ENCODE measurements around the gene GPR61. TPM values are rescaled to one million over a fixed set of nuclear protein-coding genes. Genes with fewer than 3 reads are reported as not detected.

The GPR61 gene
- total and polyA plus RNA-seq, 9 of the 15 experiments (the other 6 are each of a cell fraction or from before 2014, with no cell fraction given): 0.04 to 1.1 (median 0.25) TPM; not detected in 4

DNA sequence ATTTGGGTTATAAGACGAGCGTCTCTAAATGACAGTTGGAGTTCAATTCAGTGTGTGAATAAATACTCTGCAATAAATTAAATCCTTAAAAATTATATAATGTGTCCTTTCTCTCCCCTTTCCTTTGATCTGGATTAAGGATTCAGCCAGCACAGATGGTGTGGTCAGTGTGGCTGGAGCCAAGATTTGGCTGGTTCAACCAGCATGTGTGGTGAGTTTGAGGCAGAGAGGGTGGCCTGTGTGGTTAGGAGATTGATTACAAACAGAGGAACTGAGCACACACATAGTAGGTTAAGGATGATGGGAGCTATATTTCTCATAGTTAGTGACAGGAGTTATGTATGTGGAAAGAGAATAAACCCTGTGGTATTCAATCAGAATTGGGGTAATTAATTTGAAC is 16.0 kb upstream of the GPR61 start:
- Histone ChIP-seq H3K27ac (ENCODE audit: extremely low read depth, low read depth, low read length) (no peak overlapping the region), H3K4me3 (no peak overlapping the region), H3K9me1 (ENCODE audit: control insufficient read depth, insufficient read depth, low read length) (no peaks in the 10 kb centered on the region), H3K79me2 (ENCODE audit: control insufficient read depth, insufficient read depth, low read length) (no peaks in the 10 kb centered on the region), H3K4me2 (ENCODE audit: insufficient read depth, low read length) (no peak overlapping the region), H4K20me1 (replicated peaks; ENCODE audit: control insufficient read depth, insufficient read depth, low read length) (no peaks in the 10 kb centered on the region), H2AFZ (ENCODE audit: low read depth, low read length) (no peak overlapping the region), H3K4me1 (replicated peaks in 1 of 2; ENCODE audit: control insufficient read depth in 2 of 2, insufficient read depth in 2 of 2, low read length in 2 of 2) (no peaks in the 10 kb centered on the region; a peak in 1 of 5 replicates), H3K27me3 (ENCODE audit: control insufficient read depth in 2 of 2, insufficient read depth in 2 of 2, low read length in 2 of 2) (peaks cover 44 to 54% of the 10 kb centered on the region in 2 experiments), H3K36me3 (ENCODE audit: control insufficient read depth, insufficient read depth, low read length) (no peaks in the 10 kb centered on the region), H3K9ac (ENCODE audit: insufficient read depth in 1 of 2, low read depth in 2 of 2, low read length in 2 of 2) (no peak overlapping the region), H3K9me3 (replicated peaks; ENCODE audit: control insufficient read depth, insufficient read depth, low read depth, low read length) (no peaks in the 10 kb centered on the region)
- in situ Hi-C loops (cut with MboI): no loop called here
- DNase-seq (ENCODE audit: extremely low read depth in 1 of 4, low spot score in 3 of 4) (no peak), FAIRE-seq (no peak), ATAC-seq (no peak)
- CTCF ChIA-PET (ENCODE audit: low intra/inter-chr PET ratio): no interaction called here
- TF ChIP-seq CCAR2 (IDR thresholded peaks at IDR 0.05; ENCODE audit: low read depth, low read length) (no peak), CBFA2T3 (IDR thresholded peaks at IDR 0.05) (no peak), CBX8 (IDR thresholded peaks at IDR 0.05; ENCODE audit: borderline replicate concordance, extremely low read depth, low read depth, low read length, poor library complexity, severe bottlenecking) (no peak), ZKSCAN1 (IDR thresholded peaks at IDR 0.05; ENCODE audit: low read depth, low read length) (0 out of 2 replicates have a peak, but pooled peaks have one; percentile 28), MEIS2 (IDR thresholded peaks at IDR 0.05; ENCODE audit: partially characterized antibody) (no peak), PHF20 (IDR thresholded peaks at IDR 0.05; ENCODE audit: partially characterized antibody) (no peak), OTX1 (CRISPR knock-in tag; IDR thresholded peaks at IDR 0.05) (no peak), GABPB1 (CRISPR knock-in tag; IDR thresholded peaks at IDR 0.05) (no peak), ARID1B (IDR thresholded peaks at IDR 0.05) (no peak), CBX1 (IDR thresholded peaks at IDR 0.05; ENCODE audit: low read depth) (no peak), HNRNPH1 (optimal IDR thresholded peaks at IDR 0.05; ENCODE audit: low read depth, low read length) (no peak), SIN3A (IDR thresholded peaks at IDR 0.05; ENCODE audit: borderline replicate concordance in 2 of 2, control insufficient read depth in 1 of 2, low read depth in 2 of 2, low read length in 2 of 2) (no peak), ZFP30 (CRISPR knock-in tag; IDR thresholded peaks at IDR 0.05; ENCODE audit: borderline replicate concordance) (no peak), CEBPB (tag; IDR thresholded peaks at IDR 0.05) (no peak), ZBTB1 (CRISPR knock-in tag; IDR thresholded peaks at IDR 0.05; ENCODE audit: borderline replicate concordance, low read depth) (peak; percentile 65; the same call in 1 of the 2 replicates)
- POLR2A ChIA-PET: interaction anchor here (1.2 kb wide), 1 partner anchor 33 kb away, joined by 3 read pairs; no protein-coding TSS in a partner anchor
- no TSS peak for BruUV-seq (replicated peaks)
- 4% methylated on average over 2 of the region's 2 CpGs for WGBS (ENCODE audit: insufficient coverage, low coverage, missing lambda C conversion rate)
- intact Hi-C loops (cut with micrococcal nuclease): no loop called here

Measured in K562 (cell line).